RWPE2 (cell line): ENCODE data around the gene HYI.
A peak's percentile ranks its signal among the peaks of the same experiment; 100 is the strongest.

Experiments used
- ATAC-seq: fragments of 200-7000 bp; cut with Tn5 transposase; 3 replicates; pipeline ENCODE4 v1.9.1; 2021; ENCODE audit warnings: low read depth
- DNase-seq: peaks from one replicate; pipeline ENCODE4 v3.0.0-alpha.2; 2020; ENCODE audit warnings: low spot score
- H3K27ac ChIP-seq: fragments of 450-650 bp; 2 replicates; pipeline ENCODE4 v1.5.1; 2017; ENCODE audit warnings: mild to moderate bottlenecking; ENCODE audit not compliant: poor library complexity, severe bottlenecking
- H3K27me3 ChIP-seq: fragments of 250-450 bp; sonication (Bioruptor Pico); 2 replicates; pipeline ENCODE4 v1.5.1; 2021; ENCODE audit warnings: mild to moderate bottlenecking, moderate library complexity; ENCODE audit not compliant: insufficient read depth, poor library complexity, severe bottlenecking
- H3K36me3 ChIP-seq: fragments of 250-450 bp; sonication (Bioruptor Pico); 2 replicates; pipeline ENCODE4 v1.5.1; 2020; ENCODE audit warnings: low read depth, mild to moderate bottlenecking, moderate library complexity
- H3K4me1 ChIP-seq: fragments of 250-450 bp; sonication (Bioruptor Pico); 2 replicates; pipeline ENCODE4 v1.5.1; 2021; ENCODE audit warnings: mild to moderate bottlenecking, moderate library complexity; ENCODE audit not compliant: insufficient read depth, poor library complexity, severe bottlenecking
- H3K4me3 ChIP-seq: fragments of 250-450 bp; sonication (Bioruptor Pico); 2 replicates; pipeline ENCODE4 v1.5.1; 2021; ENCODE audit warnings: mild to moderate bottlenecking, moderate library complexity; ENCODE audit not compliant: severe bottlenecking
- H3K9me3 ChIP-seq: fragments of 250-450 bp; sonication (Bioruptor Pico); 2 replicates; pipeline ENCODE4 v1.5.1; 2021; ENCODE audit warnings: mild to moderate bottlenecking, moderate library complexity; ENCODE audit not compliant: severe bottlenecking
- TF ChIP-seq, protein P1 (sequence below): fragments of 450-650 bp; IDR thresholded peaks from one replicate; pipeline ENCODE4 v1.5.1; 2017; ENCODE audit warnings: mild to moderate bottlenecking, moderate library complexity; ENCODE audit not compliant: poor library complexity, severe bottlenecking

Gene HYI

DNA sequence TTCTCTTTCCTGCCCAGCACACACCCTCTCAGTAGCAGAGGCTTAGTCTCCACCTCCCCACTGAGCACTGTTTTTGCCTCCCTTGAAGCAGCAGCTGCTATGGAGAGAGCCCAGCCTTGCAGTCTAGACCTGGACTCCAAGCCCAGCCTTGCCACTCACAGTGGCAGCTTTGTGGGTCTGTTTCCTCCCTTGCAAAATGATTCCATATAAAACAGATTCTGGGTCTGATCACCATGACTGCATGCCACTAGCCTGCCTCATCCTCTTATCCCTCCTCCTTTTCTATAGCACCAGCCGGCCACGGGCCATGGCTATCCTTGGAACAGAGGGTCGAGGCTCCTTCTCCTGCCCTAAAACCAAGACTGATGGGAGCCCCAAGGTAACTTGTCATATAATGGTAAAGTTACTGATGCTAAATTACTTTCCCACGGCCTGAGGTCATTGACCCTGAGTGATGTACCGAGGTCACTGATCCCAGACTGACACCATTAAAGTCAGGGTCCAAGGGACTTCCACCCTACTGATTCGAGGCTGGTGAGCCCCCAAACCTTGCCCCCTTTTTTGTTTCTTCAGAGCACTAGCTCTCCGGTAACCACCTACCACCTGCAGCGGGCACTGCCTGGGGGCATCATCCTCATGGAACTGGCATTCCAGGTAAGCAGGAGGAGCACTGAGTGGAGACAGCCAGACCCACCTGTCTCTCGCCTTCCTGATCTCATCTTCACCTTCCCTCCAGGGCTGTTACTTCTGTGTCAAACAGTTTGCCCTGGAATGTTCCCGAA lies 7.9 kb downstream of the HYI start:
- peak; percentile 32 for DNase-seq
- Histone ChIP-seq H3K27ac (peak overlapping the region; percentile 98), H3K36me3 (peaks cover 89% of the 10 kb centered on the region)

DNA sequence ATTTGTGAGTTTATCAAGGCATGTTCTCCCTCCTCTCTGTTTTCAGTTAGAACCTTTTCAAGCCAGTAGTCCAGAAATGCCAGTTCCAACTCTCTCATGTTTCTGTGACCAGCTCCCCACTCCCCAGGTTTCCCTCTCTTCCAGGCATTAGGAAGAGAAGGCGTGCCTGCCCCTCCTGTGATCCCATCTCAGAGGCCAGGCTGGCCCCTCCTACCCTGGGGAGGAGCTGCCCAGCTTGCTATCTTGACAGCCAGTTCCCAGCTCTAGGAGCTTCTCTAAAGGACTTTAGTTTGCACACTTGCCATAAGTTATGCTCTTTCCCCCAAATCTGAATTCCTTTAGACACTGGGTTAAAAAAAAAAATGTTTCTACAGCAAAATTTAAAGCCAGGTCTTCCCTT lies 8.9 kb downstream of the HYI start:
- no peak for DNase-seq
- TF ChIP-seq, protein P1, sequence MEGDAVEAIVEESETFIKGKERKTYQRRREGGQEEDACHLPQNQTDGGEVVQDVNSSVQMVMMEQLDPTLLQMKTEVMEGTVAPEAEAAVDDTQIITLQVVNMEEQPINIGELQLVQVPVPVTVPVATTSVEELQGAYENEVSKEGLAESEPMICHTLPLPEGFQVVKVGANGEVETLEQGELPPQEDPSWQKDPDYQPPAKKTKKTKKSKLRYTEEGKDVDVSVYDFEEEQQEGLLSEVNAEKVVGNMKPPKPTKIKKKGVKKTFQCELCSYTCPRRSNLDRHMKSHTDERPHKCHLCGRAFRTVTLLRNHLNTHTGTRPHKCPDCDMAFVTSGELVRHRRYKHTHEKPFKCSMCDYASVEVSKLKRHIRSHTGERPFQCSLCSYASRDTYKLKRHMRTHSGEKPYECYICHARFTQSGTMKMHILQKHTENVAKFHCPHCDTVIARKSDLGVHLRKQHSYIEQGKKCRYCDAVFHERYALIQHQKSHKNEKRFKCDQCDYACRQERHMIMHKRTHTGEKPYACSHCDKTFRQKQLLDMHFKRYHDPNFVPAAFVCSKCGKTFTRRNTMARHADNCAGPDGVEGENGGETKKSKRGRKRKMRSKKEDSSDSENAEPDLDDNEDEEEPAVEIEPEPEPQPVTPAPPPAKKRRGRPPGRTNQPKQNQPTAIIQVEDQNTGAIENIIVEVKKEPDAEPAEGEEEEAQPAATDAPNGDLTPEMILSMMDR, result no peak

More for the DNA sequence above, 7.9 kb downstream of the HYI start:
- H3K4me3 ChIP-seq, result no peak overlapping the region
- H3K4me1 ChIP-seq, result no peaks in the 10 kb centered on the region
- H3K9me3 ChIP-seq, result no peaks in the 10 kb centered on the region
- H3K27me3 ChIP-seq, result no peaks in the 10 kb centered on the region
- no peak for ATAC-seq
- TF ChIP-seq, protein P1, result no peak

DNA sequence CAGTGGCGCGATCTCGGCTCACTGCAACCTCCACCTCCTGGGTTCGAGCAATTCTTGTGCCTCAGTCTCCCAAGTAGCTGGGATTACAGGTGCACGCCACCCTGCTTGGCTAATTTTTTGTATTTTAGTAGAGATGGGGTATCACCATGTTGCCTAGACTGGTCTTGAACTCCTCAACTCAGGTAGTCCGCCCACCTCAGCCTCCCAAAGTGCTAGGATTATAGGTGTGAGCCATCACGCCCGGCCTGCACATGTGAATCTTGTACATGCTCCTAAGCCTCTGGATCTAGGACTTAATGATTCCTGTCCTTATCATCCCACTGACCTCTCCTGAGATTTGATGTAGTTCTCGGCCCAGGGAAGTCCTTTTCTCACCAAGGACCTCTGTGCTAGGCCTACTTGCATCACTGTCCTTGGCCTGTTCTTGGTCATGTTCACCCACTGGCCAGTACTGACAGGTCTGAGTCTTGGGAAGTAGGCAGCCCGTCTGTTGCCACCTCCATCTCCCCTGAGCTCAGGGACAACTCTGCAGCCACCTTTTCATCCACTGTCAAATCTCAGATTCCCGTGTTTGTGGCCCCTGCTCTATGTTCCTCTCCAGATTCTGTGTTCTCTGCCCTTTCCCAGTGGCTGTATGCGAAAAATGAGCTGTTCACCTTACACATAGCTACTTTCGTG lies 9.4 kb downstream of the HYI start:
- no peaks in the 10 kb centered on the region for H3K4me1 ChIP-seq
- no peak overlapping the region for H3K4me3 ChIP-seq
- TF ChIP-seq, protein P1, result no peak
- DNase-seq (no peak), ATAC-seq (no peak)
- no peaks in the 10 kb centered on the region for H3K27me3 ChIP-seq
- H3K27ac ChIP-seq, result peak overlapping the region; percentile 98
- H3K9me3 ChIP-seq, result no peaks in the 10 kb centered on the region
- peaks cover 90% of the 10 kb centered on the region for H3K36me3 ChIP-seq

More for the DNA sequence above, 8.9 kb downstream of the HYI start:
- H3K4me1 ChIP-seq, result no peaks in the 10 kb centered on the region
- H3K9me3 ChIP-seq, result no peaks in the 10 kb centered on the region
- ATAC-seq, result peak; percentile 28; the same call in 2 of the 3 replicates
- no peaks in the 10 kb centered on the region for H3K27me3 ChIP-seq
- peaks cover 89% of the 10 kb centered on the region for H3K36me3 ChIP-seq
- no peak overlapping the region for H3K4me3 ChIP-seq
- H3K27ac ChIP-seq, result peak overlapping the region; percentile 98

DNA sequence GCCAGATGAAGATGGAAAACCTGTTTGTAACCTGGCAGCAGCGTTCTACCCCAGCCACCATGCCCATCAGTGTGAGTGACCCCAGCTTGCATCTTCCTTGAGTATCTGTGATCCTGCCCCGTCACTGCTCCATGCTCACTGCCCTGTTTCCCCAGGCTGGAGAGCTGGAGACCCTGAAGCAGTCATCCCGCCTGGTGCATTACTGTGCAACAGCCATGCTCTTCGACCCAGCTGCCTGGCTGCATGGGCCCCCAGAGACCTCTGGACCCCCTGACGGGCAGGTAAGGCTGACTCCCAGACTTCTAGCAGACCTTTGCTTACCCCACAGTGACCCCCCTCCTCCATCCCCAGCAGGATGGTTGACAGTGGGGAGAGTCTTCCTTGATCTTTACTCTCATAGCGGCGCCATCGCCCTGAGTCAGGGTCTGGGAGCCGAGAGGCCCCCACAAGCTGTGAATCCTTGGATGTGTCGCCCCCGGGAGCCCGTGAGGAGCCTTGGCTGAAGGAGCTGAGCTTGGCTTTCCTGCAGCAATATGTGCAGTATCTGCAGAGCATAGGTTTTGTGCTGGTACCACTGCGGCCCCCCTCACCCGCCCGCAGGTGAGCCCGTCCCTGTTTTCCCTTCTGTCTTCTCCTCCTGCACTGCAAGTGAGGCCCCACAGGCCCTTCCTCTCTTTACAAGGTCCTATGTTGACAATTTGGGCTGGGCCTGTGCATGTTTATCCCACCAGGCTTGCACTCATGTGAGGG lies 10.4 kb downstream of the HYI start:
- DNase-seq (no peak), ATAC-seq (no peak; the same call in 2 of the 3 replicates)
- H3K9me3 ChIP-seq, result no peaks in the 10 kb centered on the region
- H3K4me1 ChIP-seq, result no peaks in the 10 kb centered on the region
- TF ChIP-seq, protein P1, result no peak
- peaks cover 90% of the 10 kb centered on the region for H3K36me3 ChIP-seq
- no peak overlapping the region for H3K4me3 ChIP-seq
- no peaks in the 10 kb centered on the region for H3K27me3 ChIP-seq
- H3K27ac ChIP-seq, result no peak overlapping the region
